CMK (cell line): Measurements from ENCODE around the gene MAML2.

ENCODE experiments used
- DNase-seq: peaks from one replicate; pipeline ENCODE4 v3.0.0-alpha.2; 2010; ENCODE audit warnings: low read depth

Gene MAML2

DNA sequence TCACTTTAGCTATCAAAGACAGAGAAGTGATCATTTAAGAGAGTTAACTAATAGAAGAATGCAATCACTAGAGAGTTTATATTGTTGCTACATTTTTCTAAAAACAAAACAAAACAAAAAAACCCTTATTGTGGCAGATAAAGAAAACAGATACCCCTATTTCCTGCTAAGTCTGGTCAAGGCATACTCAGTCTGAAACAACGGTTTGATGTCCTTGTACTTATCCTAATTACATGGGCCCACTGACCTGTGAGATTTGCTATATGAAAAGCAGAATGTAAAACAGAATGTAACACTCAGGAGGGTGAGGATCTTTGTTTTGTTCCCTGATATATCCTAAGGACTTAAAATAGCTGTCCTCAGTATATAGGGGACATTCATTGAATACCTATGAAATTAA lies 24.6 kb downstream of the MAML2 start:
- no peak for DNase-seq

DNA sequence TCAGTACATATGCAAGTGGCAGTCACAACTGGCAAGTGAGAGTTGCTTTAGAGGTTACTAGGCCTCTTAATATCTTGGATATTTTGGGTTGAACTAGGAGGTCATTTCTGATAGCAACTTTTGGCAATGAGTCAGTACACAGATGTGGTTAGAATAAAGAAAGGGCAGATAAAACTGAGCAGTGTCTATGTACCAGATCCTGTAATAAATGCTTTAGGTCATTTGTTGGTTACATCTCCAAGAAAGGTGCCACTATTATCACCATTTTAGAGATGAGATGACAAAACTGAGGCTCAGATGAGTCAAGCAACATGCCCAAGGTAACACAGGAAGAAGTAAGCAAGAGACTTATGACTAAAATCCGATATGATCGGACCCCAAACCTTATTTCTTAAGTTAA lies 25.0 kb downstream of the MAML2 start:
- DNase-seq: no peak

DNA sequence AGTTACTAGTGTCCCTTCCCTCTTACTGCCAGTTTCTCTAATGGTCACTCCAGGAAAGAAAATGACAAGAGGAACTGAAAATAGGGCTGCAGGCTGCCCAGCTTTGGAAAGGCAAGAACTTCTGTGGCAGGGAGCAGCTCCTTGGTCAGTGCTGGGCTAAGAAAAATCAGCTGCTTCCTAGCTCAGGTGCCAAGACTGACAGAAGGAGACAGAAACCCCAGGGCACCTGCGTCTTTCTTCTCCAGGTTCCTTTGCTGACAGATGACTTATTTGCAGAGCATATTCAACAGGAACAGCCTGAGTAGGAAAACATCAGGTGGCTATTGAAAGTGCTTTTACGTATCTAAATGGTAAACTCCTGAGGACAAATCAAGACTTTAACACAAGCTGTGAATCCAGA lies 25.4 kb downstream of the MAML2 start:
- DNase-seq: no peak

DNA sequence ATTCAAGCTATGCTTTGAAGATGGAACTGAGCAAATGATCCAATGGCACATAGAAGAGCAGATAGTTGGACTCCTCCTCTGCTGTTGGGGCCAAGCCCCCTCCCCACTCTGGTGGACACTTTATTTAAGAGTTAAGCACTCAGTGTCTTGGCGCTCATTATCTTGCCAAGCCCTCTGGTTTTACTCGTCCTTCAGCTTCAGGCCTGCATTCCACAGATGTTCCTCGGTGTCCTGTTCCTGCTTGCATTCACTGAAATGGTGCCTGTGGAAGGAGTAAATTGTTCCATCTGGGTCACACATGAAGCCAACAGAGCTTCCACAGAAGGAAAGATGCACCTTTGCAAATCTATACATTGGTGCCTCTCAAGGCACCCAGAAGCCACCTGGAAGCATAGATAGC lies 26.1 kb downstream of the MAML2 start:
- no peak for DNase-seq

DNA sequence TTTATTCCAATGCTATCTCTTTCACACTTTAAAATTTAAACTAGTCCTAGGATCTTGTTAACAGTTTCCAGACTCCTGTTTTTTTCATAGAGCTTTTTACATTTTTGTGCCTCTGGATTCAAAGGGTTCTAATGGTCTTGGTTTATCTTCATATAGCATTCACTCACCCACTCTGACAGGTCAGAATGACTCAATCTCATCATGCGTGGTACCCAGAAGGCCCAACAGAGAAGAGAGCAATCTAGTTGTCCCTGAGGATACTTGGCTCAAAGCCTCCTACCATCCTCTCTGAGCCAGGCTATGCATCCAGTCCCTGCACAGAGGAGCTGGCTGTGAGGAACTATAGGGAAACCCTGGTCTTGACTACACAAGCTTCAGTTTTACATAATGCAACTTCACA lies 27.5 kb downstream of the MAML2 start:
- no peak for DNase-seq

DNA sequence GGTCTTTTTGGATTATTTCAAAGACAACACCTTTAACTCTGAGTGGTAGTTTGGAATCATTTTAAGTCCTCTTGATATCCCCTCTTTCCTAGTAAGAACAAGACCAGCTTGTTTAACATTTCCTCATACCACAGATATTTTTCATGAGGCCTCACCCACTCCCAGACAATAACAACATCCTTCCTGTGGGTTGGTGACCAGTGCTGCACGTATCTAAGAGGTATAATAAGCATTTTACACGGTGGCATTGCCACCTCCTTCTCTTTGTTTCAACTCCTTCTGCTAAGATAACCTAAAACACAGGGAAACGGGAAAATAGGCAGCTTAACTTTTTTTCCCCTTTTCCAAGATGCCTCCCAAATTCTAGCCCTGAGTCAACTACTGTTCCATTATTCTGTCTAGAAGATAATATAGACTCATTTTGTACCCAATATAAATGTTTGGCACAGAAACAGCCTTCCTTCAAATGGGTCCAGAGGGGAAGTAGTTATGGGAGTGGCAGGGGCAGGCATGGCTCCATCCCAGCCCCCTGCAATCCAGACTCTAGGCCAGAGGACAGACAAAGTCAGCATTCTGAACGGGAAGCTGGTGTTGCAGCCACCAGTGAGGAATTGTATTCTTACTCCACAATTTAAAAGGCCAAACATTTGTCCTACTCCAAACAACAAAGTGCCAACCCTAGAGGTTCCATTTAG lies 28.5 kb downstream of the MAML2 start:
- DNase-seq: no peak

DNA sequence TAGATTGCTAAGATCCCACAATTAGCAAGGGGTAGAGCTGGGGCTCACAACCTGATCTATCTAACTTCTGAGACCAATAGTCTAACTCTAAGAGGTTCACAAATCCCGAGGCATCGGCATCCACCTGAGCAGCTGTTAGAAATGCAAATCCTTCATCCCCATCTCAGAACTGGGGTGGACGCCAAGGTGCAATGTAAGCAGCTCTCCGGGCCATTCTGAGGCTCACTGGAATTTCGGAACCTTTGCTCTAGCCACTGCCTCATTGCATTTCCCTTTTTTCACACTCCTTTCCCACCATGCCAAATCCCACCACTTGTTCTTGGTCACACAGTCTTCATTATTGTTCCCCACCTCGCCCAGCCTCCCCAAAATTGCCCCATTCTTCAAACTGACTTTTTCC lies 29.8 kb downstream of the MAML2 start:
- no peak for DNase-seq

DNA sequence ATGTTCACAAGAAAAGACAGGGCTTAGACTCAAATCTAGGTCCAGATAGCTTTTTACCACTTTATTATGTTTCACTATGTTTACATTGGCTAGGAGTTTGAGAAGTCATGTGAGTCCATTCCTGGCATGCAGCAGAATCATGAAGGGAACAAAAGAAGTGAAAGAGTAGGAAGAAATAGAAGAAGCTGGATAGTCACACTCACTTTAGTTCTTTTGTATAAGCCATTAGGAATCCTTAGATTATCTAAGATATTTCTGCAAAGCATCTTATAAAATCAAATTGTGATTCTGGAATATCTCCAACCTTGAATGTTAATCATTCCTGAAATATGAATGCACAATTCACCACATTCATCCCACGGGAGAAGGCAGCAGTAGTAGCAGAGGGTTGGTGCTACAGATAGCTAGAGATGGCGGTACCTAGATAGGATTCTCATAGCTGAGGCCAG lies 31.9 kb downstream of the MAML2 start:
- DNase-seq: no peak

DNA sequence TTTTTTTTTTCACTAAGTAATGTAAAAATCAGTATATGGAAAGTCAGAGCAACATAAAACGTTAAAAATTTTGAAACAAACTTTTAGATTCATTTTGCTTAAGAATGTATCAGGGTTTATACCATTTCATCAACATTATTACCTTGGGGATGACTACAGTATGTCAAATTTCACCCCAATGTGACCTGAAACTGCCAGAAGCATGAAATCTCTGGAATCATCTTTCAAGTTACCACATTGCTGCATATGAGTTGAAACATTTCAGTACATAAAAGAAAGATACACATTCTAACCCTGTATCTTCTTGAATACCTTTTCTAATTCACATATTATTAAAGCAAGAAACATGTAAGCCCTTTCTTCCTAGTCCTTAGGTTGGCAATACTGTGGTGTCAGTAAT lies 32.8 kb downstream of the MAML2 start:
- DNase-seq: no peak

DNA sequence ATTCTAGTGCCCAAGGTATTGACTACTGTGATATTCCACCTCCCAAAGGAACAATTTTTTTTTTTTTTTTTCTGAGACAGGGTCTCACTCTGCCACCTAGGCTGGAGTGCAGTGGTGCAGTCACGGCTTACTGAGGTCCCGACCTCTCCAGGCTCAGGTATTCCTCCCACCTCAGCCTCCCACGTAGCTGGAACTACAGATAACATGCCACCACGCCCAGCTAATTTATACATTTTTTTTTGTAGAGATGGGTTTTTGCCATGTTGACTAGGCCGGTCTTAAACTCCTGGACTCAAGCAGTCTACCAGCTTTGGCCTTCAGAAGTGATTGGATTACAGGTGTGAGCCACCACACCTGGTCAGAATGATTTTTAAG lies 33.4 kb downstream of the MAML2 start:
- no peak for DNase-seq

DNA sequence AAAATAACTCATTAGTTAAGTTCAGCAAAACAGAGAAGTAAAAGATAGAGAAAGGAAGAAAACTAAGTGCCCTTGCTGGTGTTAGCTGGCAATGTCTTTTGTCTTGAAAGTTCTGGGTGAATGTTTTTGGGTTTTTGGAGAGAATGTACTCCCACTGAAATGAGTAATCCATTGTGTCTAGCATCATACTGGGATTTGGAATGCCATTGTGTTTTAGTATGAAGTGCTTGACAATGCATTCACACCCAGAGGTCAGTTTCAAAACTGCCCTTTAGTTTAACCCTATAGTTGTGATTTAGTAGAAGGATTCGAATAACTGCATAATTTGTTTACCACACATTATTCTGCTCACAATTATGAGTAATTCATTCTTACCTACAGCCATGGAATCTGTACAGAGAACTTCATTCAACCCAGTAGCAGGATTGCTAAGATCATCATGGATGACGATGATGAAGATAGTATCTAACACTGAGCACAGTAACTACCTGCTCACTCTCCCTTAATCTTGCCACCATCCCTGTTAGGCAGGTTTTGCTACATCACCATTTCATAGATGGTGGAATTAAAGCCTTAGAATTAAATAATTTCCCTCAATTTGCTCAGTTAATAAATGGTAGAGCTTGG lies 33.9 kb downstream of the MAML2 start:
- no peak for DNase-seq

DNA sequence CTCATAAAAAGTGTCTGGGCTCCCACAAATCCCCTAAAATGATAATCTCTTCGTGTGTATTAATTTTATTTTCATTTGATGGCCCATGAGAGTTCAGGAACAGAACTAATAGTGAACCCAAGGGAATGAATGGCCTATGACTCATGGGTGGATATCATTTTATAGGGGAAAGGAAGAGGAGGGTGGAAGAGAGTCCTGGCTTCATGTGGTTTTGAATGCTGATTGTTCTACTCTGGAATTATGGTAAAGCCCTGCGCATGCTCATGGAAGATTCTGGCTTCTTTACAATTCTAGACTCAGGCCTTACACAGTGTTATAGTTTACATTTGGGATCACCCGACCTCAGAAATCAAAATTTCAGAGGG lies 35.2 kb downstream of the MAML2 start:
- no peak for DNase-seq

DNA sequence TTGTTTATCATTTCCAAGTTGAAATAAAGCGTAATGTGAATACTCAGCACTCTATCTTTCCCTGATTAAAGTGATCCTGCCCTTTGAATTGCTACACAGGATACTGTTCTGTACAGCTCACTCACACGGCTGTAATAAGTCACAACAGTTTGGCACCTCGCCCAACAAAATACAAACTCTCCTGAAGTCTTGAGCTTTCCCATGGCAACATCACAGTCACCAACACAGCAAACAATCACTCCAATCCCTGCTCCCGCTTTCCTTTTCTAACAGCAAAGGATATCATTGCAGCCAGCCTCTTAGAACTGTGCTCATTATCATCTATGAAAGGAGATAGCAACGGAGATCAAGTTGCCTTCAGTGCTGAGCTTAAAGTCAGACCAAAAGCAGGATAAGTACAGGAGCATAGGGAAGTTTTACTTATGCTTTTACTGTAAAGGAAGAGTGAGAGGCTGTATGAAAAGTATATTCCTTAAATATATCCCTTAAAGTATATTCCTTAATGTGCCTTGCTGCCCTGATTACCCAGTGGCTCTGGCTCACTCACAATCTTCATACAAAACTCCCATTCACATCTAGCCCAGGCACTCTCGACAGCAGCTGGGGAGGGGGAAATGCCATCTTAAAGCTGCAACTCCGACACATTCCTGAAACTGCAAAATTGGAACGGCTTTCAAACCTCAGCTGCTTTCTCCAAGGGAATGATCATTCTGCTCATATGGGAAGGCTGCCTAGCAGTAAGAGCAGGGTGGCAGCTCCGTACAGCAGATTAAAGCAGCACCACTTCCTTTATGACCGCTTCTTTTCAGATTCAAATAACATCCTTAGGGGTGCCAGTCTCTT lies 35.8 kb downstream of the MAML2 start:
- DNase-seq: no peak

DNA sequence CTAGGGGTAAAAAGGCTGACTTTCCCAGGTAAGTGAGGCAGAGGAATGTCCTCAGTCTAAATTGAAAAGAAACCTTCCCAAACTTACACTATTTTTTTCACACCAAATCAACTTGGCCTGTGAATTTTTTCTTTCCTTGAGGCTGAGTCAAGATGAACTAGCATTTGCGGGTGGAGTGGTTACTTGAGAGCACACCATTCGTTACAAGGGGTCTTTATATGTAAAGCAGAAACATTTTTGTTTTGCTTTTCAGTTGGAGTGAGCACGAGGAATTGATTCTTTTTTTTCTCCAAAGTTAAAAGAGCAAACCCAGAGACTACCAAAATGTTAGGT lies 36.4 kb downstream of the MAML2 start:
- DNase-seq: no peak

DNA sequence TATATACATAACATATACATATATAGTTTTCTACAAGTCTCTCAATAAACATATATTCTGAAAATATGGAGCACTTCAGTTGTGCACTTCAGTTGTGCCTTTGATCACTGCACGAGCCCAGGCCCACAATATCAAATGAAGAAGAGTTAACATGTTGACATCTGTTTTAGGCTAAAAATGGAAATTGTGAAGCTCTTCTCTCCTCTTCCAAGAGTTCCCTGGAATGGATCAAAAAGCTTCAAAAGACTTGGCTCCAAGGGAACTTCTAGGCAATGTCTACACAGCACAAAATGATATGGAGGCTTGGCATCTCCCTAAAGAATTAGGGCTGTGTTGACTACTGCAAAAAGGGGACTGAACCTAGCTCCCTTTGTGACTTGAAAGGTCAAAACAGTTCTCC lies 36.9 kb downstream of the MAML2 start:
- no peak for DNase-seq

DNA sequence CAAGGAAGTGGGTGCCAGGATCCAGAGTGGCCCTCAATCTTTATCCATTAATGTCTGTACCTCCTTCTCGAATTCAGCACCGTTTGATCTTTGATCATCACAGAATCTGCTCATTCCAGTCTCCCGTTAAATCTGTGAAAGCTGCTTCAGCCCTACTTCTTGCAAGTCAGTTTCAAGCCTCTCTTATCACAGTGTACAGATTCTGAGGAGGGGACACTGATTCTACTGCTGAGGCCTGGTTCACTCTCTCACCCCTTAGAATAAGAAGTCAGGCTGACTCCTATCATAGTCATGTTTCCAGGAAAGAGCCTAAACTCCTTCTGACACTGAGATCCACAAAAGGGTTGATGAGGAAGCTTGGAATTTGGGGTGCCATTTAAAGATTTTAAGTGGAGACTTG lies 39.0 kb downstream of the MAML2 start:
- no peak for DNase-seq

DNA sequence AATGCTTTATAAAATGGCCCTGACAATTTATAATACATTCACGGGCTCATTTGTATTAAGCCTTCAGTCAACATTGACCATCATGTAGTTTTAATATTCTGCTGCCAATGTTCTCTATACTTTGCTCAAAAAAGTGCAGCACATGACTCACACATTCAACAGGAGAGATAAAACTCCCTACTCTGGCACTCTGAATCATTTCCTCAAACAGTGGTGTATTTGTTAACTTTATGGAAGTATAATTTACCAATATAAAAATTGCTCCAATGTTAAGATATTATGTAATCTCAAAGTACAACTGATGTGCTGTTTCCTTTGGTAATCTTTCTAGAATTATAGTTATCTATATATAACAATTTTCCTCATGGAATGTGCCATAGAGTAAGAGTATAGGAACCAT lies 39.9 kb downstream of the MAML2 start:
- no peak for DNase-seq

DNA sequence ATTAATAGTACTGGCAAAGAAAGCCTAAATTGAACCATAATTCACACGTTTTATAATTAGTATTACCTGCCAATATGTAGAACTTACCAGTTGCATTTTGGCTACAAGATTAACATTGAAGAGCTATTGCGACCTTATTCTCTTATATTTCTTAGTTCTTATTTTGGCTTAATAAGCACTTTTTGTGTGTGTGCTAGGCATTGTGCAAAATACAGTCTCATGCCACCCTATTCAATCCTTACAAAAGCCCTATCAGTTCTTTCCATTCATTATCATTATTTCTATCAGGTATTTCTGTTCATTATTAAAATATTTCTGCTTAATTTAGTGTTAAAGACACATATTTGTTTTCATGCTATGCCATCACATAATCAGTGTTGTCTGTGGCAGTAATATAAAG lies 41.2 kb downstream of the MAML2 start:
- DNase-seq: no peak

DNA sequence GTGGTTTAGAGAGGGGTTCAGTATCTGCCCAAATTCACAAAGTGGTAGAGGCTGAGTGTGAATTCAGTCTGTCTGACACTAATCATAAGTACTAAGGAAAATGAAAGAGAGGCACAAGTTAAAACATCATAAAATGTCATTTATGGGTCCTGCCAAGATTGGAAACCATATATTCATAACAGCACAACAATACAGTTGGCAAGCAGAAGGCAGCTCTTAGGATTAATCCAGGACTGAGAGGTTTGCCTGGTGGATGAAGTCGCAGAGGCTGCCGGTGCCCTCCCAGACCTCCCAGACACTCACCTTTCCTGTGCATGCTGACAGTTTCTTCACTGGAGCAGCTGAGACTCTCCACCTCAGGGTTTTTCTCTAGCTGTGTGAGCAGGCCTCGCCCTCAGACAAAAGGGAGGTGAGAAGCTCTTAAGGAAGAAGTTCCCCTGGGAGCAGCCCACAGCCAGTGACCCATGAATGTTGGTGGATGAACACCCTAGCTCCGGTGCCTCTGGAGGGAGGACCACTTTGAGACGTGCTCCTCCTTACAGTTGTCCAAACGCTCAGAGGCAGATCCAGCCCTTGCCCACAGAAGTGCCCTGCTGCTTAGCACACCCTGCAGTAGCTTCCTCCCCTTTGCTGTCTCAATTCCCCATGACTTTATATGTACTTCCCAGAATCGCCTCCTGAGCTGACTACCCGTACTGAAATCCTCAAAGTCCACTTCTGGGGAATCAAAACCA lies 43.7 kb downstream of the MAML2 start:
- no peak for DNase-seq

DNA sequence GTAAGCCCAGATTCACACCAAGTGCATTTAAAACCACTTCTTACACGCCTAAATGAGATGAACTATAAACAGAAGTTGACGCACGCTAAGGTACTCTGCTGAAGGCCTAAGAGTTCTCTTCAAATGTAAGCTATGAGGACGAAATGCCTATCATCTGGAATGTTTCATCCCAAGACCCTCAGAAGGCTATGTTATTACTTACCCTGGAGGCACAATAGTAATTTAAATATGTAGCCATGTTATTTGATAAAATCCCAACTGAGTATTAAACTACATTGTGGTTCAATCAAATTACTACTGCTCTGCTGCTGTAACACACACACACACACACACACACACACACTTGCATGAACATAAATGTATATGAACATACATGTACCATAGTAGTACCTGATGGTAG lies 47.6 kb downstream of the MAML2 start:
- DNase-seq: no peak

DNA sequence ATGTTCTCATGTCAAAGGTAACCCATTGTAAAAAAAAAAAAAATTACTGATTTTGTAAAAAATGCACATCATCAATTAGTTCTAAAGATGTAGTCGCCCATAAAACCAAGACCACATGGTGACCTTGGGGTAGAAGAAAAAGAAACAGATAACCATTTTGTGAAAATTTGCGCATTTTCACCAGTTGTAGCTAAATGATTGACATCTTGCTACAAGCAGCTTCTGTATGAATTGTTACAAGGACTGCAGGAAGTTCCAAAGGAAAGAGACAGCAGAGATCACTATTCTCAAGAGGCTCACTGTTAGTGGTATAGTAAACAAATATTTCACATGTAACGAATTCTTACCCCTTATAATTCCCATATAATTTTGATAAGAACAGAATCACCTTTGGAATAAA lies 48.7 kb downstream of the MAML2 start:
- DNase-seq: no peak

DNA sequence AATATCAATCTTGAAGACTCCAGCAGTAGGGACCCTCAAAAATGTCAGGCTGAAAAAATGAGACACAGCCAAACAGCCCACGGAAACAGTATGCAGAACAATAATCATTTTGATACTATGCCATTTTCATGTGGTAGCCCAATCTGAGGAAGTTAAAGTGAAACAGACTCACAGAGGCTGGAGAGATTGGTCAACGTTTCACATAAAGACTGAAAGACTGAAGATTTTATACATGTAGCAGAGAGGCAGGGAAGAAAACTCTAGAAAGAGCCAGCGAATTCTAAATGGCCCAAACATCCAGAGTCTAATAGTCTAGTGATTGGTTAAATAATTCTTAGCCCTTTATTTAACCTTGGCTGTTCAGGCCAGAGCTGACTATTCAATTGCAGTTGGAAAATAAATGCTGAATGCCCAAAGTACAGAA lies 49.4 kb downstream of the MAML2 start:
- DNase-seq: no peak

DNA sequence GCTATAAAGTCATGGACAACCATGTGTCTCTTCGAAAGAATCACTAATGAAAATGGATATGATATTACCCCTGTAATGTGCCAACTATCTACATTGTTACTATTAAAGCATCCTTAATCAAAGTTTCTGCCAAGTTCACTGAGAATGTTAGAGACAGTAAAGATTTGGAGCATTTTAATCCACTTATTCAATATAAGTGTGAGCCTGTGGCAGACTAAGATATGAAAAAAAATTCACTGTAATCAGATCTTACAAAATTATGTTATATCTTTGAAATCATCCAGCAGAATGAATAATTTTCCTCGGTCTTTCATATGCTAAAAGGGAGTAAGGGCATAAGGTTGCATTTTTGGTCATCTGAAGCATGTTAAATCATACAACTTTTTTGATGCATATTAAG lies 49.9 kb downstream of the MAML2 start:
- DNase-seq: no peak
